ENCODE results near the gene DEFB113.
A peak's percentile ranks its signal among the peaks of the same experiment; 100 is the strongest.

The DEFB113 gene, protein sequence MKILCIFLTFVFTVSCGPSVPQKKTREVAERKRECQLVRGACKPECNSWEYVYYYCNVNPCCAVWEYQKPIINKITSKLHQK

DNA sequence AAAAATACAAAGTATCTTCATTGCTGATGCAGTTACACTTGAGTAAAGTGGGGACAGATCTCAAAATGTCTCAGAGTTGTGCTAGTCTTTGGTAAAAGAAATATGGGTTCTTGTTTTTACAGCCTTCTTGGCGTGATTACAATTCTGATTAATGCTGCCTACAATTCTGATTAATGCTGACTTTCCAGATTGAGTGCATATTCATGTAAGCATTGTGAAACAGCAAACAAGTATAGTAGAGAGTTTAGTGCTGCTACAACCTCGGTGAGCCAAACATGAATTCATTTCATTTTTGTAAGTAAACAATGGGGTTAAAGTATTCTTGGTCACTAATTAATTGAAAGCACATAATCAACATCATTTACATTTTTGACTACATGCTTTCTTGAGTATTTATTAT lies at the start of gene DEFB113:
DEFB113 (minus strand) TSS at position 21 of the 400 bp plus-strand sequence; CDS start at position 21, 0 bp downstream.
- TF ChIP-seq, protein P1, sequence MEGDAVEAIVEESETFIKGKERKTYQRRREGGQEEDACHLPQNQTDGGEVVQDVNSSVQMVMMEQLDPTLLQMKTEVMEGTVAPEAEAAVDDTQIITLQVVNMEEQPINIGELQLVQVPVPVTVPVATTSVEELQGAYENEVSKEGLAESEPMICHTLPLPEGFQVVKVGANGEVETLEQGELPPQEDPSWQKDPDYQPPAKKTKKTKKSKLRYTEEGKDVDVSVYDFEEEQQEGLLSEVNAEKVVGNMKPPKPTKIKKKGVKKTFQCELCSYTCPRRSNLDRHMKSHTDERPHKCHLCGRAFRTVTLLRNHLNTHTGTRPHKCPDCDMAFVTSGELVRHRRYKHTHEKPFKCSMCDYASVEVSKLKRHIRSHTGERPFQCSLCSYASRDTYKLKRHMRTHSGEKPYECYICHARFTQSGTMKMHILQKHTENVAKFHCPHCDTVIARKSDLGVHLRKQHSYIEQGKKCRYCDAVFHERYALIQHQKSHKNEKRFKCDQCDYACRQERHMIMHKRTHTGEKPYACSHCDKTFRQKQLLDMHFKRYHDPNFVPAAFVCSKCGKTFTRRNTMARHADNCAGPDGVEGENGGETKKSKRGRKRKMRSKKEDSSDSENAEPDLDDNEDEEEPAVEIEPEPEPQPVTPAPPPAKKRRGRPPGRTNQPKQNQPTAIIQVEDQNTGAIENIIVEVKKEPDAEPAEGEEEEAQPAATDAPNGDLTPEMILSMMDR (IDR thresholded peaks at IDR 0.05; ENCODE audit: insufficient read depth, low read depth, low read length, missing control alignments) = no peak
- H3K4me3 ChIP-seq (ENCODE audit: low read length) = no peak within 1 kb of the TSS
- peak; percentile 38 for DNase-seq (ENCODE audit: low read depth)

DNA sequence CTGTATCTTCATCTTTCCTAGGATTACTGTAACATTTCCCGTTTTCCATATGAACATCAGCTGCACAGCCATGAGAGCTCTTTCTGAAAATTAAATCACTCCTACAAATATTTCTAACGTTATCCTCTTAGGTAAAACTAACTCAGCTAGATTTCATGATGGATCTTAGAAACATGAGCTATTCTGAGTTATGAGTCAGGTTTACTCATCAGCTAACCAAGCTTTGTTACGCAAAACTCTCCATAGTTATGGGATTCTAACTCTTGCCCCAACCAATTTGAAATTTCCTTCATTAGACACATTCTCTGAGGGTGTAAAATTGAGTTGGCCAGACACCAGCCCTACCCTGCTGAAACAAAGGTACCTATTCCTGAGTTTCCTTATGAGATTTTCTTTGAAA lies 38.4 kb upstream of the DEFB113 start:
- H3K4me3 ChIP-seq (ENCODE audit: low read length) = no peak overlapping the region
- peak; percentile 69 for DNase-seq (ENCODE audit: low read depth)
- TF ChIP-seq, protein P1 (IDR thresholded peaks at IDR 0.05; ENCODE audit: insufficient read depth, low read depth, low read length, missing control alignments) = no peak

DNA sequence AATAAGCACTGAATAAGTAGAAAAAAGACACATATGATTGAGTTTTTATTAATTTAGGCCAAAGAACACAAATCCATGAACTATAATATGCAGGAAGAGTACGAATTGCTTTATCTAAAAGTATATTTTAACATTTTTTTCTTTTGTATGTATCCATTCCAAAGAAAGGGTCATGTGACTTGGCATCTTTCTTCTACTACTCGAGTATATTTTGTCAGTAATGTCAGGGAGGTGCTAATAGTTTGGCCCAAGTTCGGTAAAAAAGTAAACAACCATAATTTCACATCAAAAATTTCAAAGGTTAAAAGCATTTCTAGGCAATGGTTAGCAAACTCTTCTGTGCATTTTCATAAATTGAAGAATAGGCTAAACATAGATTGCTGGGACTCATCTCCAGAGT lies 33.7 kb upstream of the DEFB113 start:
- DNase-seq (ENCODE audit: low read depth) = no peak
- TF ChIP-seq, protein P1 (IDR thresholded peaks at IDR 0.05; ENCODE audit: insufficient read depth, low read depth, low read length, missing control alignments) = no peak
- no peak overlapping the region for H3K4me3 ChIP-seq (ENCODE audit: low read length)

DNA sequence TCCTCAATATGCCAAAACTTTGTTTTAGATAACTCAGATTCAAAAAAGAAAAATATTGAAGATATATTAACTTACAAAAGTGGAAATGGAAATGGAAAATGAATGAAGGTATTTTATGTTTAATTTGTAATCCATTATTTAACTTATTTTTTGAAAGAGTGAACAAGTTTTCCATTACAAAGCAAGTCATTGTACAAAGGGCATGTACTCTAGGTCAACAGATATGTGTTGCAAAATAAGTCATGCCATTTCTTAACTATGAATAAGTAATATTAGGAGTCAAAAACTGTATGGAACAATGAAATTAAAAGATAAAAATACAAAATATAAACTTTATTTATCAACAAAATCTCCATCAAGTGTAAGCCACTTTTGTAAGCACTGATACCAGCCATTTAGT lies 25.9 kb upstream of the DEFB113 start:
- TF ChIP-seq, protein P1 (IDR thresholded peaks at IDR 0.05; ENCODE audit: insufficient read depth, low read depth, low read length, missing control alignments) = no peak
- DNase-seq (ENCODE audit: low read depth) = no peak
- H3K4me3 ChIP-seq (ENCODE audit: low read length) = no peak overlapping the region

DNA sequence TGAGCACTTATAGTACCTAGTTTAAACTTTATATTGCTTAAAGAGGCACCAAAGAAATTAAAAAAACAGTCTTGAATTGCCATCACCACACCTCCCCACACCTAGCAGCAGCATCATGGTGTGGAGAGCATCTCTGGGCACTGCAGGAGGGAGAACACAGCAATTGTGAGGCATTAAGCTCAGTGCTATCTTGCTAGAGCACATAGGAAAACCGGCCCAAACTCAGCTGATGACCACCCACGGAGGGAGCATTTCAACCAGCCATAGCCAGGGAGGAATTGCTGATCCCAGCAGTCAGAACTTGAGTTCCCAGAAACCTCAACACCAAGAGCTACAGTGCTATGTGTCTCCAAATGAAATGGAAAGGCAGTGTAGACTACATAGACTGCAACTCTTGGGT lies 19.5 kb upstream of the DEFB113 start:
- DNase-seq (ENCODE audit: low read depth) = no peak
- TF ChIP-seq, protein P1 (IDR thresholded peaks at IDR 0.05; ENCODE audit: insufficient read depth, low read depth, low read length, missing control alignments) = no peak
- H3K4me3 ChIP-seq (ENCODE audit: low read length) = no peak overlapping the region

DNA sequence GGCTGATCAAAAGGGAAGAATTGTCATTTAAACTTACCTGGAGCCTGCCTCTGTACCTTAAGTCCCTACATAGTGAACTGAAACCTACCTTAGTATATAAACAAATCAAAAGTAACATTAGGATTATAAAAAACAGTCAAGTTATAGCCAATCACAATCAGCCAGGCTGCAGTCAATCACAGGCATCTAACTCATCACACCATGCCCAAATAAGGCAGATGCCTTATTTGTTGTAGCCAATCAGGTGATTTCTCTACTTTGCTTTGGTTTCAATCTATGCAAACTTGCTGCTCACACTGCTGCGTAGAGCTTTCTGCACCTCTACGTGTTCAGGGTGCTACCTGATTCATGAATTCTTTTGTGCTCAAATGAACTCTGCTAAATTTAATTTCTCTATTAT lies 18.3 kb upstream of the DEFB113 start:
- TF ChIP-seq, protein P1 (IDR thresholded peaks at IDR 0.05; ENCODE audit: insufficient read depth, low read depth, low read length, missing control alignments) = no peak
- H3K4me3 ChIP-seq (ENCODE audit: low read length) = no peak overlapping the region
- DNase-seq (ENCODE audit: low read depth) = no peak

DNA sequence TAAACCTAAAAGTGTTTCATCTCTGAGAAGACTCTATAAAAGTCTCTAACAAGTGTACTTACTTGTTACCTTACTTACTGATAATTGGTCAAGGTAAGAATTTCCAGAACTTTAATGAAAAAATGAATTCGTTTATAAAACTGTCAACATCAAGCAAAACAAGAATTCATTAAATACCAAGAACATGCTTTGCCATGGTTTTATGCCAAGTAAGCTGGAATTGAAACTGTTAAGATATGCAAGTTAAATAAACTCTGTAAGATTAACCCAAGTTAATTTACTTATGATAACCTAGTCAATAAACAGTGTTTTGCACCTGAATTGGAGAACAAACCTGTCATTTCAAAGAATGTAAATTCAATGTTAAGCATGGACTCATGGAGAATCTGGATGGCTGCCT lies 17.1 kb upstream of the DEFB113 start:
- DNase-seq (ENCODE audit: low read depth) = no peak
- TF ChIP-seq, protein P1 (IDR thresholded peaks at IDR 0.05; ENCODE audit: insufficient read depth, low read depth, low read length, missing control alignments) = no peak
- H3K4me3 ChIP-seq (ENCODE audit: low read length) = no peak overlapping the region
